ENCODE measurements around the gene EPHX1.
"Not testable (repeated sequence)": the region's sequence is repeated elsewhere in the genome, so short reads cannot be mapped to it uniquely, and the experiment has no call there.

Gene EPHX1

DNA sequence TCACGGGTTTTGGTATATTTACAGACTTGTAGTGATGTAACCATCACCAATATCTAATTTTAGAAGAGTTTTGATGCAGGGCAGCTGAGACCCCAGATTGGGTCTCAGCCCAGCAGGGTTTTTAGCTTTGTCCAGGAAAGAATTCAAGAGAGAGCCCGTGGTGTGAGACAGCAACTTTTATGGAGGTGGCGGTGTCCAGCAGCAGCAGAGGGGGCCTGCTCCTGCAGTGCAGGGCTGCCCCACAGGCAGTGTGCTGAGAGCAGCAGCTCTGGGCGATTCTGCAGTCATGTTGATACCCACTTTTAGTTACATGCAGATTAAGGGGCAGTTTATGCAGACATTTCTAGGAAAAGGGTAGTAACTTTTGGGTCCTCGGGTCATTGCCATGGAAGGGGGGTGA lies 1.8 kb upstream of the EPHX1 start:
- Histone ChIP-seq H3K4me2 (ENCODE audit: low read length) (no peak overlapping the region), H4K20me1 (ENCODE audit: insufficient read depth, low read length) (no peaks in the 10 kb centered on the region), H3K27ac (ENCODE audit: low read length) (no peak overlapping the region), H3K9me3 (ENCODE audit: insufficient read depth, low read length) (no peaks in the 10 kb centered on the region), H3K79me2 (ENCODE audit: low read length) (no peaks in the 10 kb centered on the region), H2AFZ (ENCODE audit: low read depth, low read length) (no peak overlapping the region), H3K36me3 (replicated peaks; ENCODE audit: low read depth, low read length) (no peaks in the 10 kb centered on the region), H3K4me3 (ENCODE audit: low read length) (no peak overlapping the region), H3K9ac (ENCODE audit: low read length) (no peak overlapping the region), H3K4me1 (ENCODE audit: low read length) (peaks cover 7% of the 10 kb centered on the region), H3K27me3 (ENCODE audit: low read depth, low read length) (no peaks in the 10 kb centered on the region)
- TF ChIP-seq, protein P1, sequence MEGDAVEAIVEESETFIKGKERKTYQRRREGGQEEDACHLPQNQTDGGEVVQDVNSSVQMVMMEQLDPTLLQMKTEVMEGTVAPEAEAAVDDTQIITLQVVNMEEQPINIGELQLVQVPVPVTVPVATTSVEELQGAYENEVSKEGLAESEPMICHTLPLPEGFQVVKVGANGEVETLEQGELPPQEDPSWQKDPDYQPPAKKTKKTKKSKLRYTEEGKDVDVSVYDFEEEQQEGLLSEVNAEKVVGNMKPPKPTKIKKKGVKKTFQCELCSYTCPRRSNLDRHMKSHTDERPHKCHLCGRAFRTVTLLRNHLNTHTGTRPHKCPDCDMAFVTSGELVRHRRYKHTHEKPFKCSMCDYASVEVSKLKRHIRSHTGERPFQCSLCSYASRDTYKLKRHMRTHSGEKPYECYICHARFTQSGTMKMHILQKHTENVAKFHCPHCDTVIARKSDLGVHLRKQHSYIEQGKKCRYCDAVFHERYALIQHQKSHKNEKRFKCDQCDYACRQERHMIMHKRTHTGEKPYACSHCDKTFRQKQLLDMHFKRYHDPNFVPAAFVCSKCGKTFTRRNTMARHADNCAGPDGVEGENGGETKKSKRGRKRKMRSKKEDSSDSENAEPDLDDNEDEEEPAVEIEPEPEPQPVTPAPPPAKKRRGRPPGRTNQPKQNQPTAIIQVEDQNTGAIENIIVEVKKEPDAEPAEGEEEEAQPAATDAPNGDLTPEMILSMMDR (IDR thresholded peaks at IDR 0.05; ENCODE audit: low read depth, low read length): no peak
- TF ChIP-seq EZH2phosphoT487 (IDR thresholded peaks at IDR 0.05; ENCODE audit: low read depth): no peak

DNA sequence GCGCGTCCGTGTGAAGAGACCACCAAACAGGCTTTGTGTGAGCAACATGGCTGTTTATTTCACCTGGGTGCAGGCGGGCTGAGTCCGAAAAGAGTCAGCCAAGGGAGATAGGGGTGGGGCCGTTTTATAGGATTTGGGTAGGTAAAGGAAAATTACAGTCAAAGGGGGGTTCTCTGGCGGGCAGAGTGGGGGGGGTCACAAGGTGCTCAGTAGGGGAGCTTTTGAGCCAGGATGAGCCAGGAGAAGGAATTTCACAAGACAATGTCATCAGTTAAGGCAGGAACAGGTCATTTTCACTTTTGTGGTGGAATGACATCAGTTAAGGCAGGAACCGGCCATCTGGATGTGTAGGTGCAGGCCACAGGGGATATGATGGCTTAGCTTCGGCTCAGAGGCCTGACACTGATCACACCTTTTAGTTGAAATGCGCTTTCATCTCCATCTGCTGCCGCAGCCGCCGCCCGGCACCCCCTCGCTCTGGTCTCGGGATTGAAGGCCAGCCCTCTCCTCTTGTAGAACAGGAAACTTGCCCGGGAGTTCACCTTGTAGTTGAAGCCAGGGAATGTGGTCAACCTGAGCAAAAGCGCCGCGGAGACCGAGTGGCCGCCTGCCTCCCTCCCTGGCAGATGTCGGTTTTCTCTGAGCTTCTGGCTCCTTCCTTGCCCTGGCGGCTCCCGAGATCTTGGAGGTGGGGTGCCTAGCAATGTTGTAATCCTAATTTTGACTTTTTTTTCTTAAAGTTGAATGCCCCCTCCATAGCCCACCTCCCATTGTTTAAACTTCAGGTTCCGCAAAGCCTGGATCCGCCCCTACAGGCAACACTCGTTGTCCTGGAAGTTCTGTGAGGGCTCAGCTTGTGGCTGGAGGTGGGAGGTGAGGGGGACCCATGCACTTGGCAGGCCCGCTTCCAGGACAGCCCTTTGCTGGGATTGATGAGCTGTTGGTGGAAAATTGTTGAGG lies 935 bp downstream of the EPHX1 start:
- H3K79me2 ChIP-seq (ENCODE audit: low read length); H3K27ac ChIP-seq (ENCODE audit: low read length); H3K9me3 ChIP-seq (ENCODE audit: insufficient read depth, low read length); H4K20me1 ChIP-seq (ENCODE audit: insufficient read depth, low read length); H3K27me3 ChIP-seq (ENCODE audit: low read depth, low read length); H3K4me1 ChIP-seq (ENCODE audit: low read length); H3K36me3 ChIP-seq (replicated peaks; ENCODE audit: low read depth, low read length): not testable (repeated sequence)
- H3K4me2 ChIP-seq (ENCODE audit: low read length): peak overlapping the region; percentile 76
- peak overlapping the region; percentile 89 for H3K4me3 ChIP-seq (ENCODE audit: low read length)
- H3K9ac ChIP-seq (ENCODE audit: low read length): peak overlapping the region; percentile 60
- H2AFZ ChIP-seq (ENCODE audit: low read depth, low read length): peak overlapping the region; percentile 56; the same call in 1 of the 2 replicates

DNA sequence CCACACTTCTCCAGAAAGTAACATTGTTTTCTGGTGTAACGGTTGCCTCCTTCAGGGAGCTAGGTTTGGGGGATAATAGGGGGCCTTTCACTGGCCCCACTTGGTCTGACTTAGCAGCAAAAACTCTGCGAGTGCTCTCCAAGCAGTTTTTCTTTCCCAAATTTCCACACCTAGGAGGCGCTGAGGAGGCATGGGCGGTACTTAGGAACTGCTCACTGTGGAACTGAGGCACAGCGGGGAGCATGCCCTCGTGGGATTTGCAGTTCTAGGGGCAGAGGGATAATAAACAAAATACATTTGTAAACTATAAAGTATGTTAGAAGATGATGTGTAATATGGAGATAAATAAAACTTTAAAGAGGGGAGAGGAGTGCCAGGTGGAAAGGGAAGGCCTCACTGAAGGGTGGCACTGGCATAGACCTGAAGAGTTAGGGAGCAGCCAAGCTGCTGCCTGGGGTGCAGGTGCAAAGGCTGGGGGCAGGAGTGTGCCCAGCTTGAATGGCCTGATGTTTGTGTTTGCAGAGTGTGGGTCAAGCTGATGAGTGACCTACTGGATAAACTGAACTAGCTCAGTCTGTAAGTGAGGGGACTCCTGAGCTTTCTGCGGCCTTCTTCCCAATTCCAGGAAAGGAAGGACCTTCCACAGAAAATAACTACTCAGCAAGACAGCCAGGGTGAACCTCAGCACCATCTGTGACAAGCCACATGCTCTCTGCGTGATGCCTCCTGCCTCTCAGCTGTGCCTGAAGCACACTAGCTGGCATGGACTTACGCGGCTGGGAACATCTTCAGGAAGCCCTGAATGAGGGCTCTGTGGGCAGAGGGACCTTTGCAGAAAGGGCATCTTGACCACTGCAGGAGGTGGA lies 1.9 kb downstream of the EPHX1 start:
- Histone ChIP-seq H3K27ac (ENCODE audit: low read length) (no peak overlapping the region), H2AFZ (ENCODE audit: low read depth, low read length) (no peak overlapping the region), H3K9me3 (ENCODE audit: insufficient read depth, low read length) (no peaks in the 10 kb centered on the region), H3K9ac (ENCODE audit: low read length) (no peak overlapping the region), H4K20me1 (ENCODE audit: insufficient read depth, low read length) (no peaks in the 10 kb centered on the region), H3K4me2 (ENCODE audit: low read length) (no peak overlapping the region), H3K79me2 (ENCODE audit: low read length) (no peaks in the 10 kb centered on the region), H3K4me1 (ENCODE audit: low read length) (peaks cover 7% of the 10 kb centered on the region), H3K27me3 (ENCODE audit: low read depth, low read length) (no peaks in the 10 kb centered on the region), H3K36me3 (replicated peaks; ENCODE audit: low read depth, low read length) (no peaks in the 10 kb centered on the region), H3K4me3 (ENCODE audit: low read length) (no peak overlapping the region)
- TF ChIP-seq EZH2phosphoT487 (IDR thresholded peaks at IDR 0.05; ENCODE audit: low read depth): no peak
- TF ChIP-seq, protein P1 (IDR thresholded peaks at IDR 0.05; ENCODE audit: low read depth, low read length): no peak

DNA sequence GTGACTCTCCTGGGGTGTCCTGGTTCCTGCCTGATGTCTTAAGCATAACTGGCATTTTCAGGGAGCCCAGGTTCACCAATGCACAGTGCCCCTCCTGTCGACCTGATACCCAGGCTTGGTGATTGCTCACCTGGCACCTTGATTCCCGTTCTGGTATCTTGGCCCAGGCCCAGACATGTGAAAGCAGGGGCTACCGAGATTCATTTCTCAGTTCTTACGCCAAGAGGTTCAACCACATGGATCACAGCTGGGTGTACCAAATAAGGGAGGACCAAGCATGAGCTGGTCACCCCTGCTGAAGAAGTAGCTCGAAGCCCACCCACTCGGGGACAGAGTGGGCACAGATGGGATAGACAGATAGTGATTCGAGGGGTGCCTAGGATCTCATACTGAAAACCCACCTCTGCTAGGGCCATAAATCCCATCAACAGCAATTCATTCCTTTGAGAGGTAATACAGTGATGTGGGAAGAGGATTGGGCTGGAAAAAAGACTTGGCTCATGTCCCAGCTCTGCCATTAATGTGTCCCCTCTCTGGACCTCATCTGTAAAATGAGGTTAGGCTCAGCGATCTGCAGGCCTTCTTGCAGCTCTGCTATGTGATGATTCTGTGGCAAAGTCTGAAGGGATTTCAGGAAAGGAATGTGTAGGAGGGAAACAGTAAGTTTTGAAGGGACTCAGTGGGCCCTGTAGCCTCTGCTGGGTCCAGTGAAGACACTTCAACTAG lies 2.7 kb downstream of the EPHX1 start:
- H3K4me2 ChIP-seq (ENCODE audit: low read length): no peak overlapping the region
- H3K79me2 ChIP-seq (ENCODE audit: low read length): no peaks in the 10 kb centered on the region
- peaks cover 9% of the 10 kb centered on the region for H3K4me1 ChIP-seq (ENCODE audit: low read length)

More for the DNA sequence above, 2.7 kb downstream of the EPHX1 start:
- Histone ChIP-seq H4K20me1 (ENCODE audit: insufficient read depth, low read length) (no peaks in the 10 kb centered on the region), H3K4me3 (ENCODE audit: low read length) (no peak overlapping the region), H2AFZ (ENCODE audit: low read depth, low read length) (no peak overlapping the region), H3K36me3 (replicated peaks; ENCODE audit: low read depth, low read length) (no peaks in the 10 kb centered on the region), H3K27me3 (ENCODE audit: low read depth, low read length) (no peaks in the 10 kb centered on the region), H3K9ac (ENCODE audit: low read length) (no peak overlapping the region), H3K27ac (ENCODE audit: low read length) (no peak overlapping the region), H3K9me3 (ENCODE audit: insufficient read depth, low read length) (no peaks in the 10 kb centered on the region)
- TF ChIP-seq, protein P1 (IDR thresholded peaks at IDR 0.05; ENCODE audit: low read depth, low read length): no peak
- TF ChIP-seq EZH2phosphoT487 (IDR thresholded peaks at IDR 0.05; ENCODE audit: low read depth): no peak

All from OCI-LY3 (cell line).